Kidney glomerular epithelial cell (primary cell): ENCODE data around the gene FAM163B.

Experiments
- DNase-seq: peaks from one replicate; lab custom pipeline; 2025; lab: John Stamatoyannopoulos, UW

The FAM163B gene

DNA sequence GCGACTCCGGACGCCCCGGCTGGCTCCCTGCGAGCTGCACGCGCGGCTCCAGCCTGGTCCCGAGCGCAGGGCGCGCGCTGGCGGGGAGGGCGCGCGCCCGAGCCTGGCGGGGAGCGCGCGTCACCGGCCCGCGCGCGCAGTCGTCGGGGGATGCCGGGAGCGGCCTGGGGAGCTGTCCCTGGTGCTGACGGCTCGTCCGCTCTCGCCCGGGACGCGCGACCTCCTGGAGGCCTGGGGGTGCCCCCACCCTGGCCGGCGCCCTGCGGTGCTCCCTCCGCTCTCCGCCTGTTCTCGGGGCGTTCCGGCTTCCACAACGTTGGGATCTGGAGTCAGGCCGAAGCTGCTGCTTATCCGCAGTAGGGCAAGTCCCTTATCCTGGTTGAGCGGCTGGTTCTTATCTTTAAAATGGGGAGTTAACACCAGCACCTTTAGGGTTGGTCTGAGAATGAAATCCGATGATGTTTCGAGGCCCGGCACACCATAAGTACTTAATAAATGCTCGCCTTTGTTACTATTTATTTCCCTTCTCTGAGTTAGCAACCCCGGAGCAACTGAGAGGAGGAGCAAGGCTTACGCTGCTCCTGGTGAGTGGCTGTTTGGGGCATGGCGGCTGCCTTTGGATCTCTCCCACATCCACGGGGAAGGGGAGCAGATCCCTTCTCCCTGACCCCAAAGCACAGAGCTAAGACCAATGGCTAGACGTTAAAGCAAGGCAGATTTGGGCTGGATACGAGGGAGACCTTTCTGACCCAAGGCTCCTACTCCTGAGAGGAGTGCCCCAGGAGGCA is at the start of gene FAM163B:
FAM163B (minus strand) TSS at position 79 of the 788 bp plus-strand sequence. CDS start 29,166 bp downstream, outside the sequence.
- no peak for DNase-seq

GRCh38 chr9:133657120-133657661 is 48.0 kb upstream of the FAM163B start:
- DNase-seq, result no peak

DNA sequence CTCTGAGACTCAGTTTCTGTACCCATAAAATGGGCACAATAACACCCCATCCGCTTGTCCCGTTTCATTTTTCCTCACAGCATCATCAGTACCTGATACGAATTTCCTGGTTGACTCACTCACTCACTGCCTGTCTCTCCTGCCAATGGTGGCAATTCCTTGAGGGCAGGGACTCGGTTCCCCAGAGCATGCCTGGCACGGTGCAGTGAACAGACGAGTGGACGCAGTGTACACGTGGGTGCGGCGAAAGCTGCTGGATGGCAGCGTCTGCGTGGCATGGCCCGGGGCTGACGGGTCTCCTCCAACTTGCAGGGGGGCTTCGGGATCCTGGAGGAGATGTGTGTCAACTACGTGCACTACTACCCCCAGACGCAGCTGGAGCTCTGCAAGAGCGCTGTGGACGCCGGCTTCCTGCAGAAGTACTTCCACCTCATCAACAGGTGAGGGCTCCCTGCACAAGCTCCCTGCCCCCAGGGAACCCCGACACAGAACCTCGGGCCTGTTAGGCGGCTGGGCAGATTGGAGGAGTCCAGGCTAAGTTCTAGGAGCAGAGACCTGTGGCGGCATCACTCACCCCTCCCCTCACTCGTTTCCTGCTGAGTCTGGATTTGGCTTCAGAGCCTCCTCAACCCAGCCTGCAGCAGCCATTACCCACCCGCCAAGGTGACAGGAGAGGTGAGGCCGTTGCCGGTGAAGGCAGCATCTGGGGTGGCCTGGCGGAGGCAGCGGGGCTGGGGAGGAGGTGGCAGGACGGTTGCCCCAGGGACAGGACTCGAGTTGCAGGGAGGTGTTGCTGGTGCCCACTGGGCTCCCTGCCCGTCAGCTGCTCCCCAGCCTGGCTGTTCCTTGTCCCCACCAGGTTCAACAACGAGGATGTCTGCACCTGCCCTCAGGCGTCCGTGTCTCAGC is 47.3 kb upstream of the FAM163B start:
- no peak for DNase-seq

GRCh38 chr9:133655701-133656100 is 46.5 kb upstream of the FAM163B start:
- no peak for DNase-seq

DNA sequence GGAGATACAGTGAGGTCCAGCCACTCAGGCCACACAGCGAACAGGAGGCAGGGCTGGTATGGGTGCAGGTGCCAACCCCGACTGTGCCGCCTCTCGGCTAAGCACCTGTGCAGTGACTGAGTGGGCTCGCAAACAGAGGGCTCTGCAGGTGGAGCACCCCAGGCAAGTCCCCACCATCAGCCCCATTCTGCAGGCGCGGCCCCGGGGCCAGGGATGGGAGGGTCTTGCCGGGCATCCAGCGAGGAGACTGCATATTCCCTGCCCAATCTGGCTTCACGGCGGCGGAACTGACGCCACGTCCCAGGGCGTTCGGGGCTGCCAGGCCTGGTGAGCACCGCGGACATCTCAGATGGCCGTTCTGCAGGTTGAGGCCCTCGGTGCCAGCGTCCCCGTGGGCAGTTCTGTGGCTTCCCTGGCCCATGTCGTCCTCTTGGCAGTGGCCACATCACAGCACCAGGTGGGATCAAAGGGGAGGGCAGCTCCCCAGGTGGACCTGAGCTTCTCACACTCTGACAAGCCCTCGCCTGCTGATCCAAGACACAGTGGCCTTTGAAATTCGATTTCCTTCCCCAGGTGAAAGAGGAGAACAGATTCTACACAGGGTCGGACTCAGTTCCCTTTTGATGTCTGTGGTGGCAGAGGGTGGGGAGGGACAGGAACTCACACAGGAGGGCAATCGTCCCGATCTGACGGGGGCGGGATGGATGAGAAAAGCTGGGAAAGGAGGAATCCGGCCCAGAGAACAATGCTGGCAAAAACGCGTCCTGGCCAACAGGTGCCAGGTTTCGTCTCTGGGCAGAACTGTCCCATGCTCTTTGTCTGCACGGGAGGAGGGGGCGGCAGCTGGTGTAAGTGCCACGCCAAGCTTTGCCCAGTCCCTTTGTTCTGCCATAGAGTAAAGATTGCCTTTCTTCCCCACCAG is 45.8 kb upstream of the FAM163B start:
- DNase-seq, result no peak

DNA sequence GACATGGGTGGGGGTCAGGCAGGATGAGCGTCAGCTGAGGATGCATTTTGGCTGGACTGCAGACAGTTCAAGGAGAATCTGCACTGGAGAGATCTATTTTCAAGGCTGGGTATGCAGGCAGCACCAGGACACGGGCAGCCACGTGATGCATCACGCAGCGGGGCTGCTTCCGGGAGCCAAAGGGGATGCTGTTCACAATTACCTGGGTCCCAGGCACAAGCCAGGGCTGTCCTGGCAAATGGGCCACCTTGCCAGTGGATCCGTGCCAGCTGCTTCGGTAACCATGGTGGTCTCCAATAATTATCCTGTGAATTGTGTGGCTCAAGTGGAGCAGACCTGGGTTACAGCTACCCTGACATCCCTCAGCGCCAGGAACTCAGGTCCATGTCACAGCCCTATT is 44.4 kb upstream of the FAM163B start:
- DNase-seq, result no peak

DNA sequence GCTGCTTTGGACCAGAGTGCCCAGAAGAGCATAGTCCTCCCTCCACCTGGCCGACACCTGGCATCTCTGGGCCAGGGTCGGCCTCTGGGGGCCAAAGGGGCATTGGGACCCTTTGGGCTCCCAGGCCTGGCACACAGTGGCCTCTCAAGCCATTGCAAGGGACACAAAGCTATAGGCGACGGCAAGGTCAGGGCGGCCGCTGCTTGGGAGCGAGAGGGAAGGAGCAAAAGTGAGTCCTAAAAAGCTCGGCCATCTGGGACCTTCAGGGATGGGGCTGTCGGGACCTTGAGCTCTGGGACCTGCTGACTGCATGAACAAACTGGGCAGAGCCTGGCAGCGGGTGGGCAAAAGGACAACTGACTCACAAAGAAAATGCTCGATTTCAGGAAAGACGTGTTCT is 40.8 kb upstream of the FAM163B start:
- DNase-seq, result no peak

GRCh38 chr9:133649194-133649593 is 40.0 kb upstream of the FAM163B start:
- no peak for DNase-seq

DNA sequence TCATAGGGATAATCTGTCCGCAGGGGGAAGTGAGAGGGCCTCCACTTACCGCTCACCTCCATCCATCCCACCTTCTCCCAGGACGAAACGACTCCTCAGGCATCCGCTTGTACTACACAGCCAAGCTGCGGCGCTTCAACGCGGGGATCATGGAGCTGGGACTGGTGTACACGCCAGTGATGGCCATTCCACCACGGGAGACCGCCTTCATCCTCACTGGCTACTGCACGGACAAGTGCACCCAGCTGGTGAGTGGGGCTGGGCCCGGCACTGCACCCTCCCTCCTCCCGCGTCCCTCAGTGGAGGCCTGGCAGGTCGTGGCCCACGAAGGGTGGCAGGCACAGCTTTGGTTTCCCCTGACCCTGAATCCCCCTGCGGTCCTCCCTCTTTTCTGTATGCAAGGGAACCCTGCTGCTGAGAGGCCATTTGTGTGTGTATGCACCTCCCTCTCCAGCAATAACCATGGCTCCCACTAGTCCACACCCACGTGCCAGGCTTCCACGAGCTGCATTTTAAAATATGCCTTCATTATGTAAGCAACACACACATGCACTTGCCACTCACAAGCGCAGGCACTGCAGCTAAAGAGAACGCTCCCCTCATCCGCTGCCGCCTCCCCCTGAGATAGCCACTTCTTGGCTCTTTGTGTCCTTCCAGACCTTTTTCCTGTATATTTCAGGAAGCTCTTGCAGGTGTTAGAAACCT is 38.7 kb upstream of the FAM163B start:
- DNase-seq, result no peak

GRCh38 chr9:133647148-133647547 is 38.0 kb upstream of the FAM163B start:
- DNase-seq, result no peak

GRCh38 chr9:133645021-133645765 is 36.0 kb upstream of the FAM163B start:
- no peak for DNase-seq

DNA sequence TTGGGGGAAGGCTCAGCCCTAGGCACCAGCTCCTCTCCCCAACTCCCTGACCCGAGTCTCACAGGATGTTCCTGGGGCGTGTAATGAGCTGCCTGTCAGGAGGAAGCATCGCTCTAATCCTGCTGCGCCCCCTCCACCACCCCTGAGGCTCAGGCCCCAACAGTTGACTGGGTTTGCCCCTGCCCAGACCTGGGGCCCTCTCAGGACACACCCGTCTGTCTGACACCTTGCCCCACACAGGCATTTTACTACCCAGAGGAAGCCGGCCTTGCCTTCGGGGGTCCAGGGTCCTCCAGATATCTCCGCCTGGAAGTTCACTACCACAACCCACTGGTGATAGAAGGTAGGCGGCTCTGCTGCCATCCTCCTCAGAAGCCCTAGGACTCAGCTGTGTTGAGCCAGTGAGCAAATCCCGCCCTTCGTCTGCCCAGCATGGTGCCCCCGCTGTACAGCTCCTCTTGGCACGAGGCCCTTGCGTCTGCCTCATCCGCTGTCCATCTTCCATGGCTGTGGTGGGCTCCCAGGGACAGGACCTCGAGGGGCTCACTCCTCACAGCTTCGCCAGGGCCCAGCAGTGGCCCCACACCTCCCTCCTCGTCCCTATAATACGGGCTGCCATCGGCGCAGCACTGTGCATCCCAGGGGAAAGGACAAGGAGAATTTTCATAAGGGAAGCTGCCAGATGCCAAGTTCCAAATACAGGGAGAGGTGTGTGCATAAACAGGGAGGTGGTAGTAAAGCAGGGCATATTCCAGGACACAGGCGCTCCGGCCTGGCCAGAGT is 35.0 kb upstream of the FAM163B start:
- DNase-seq, result no peak

DNA sequence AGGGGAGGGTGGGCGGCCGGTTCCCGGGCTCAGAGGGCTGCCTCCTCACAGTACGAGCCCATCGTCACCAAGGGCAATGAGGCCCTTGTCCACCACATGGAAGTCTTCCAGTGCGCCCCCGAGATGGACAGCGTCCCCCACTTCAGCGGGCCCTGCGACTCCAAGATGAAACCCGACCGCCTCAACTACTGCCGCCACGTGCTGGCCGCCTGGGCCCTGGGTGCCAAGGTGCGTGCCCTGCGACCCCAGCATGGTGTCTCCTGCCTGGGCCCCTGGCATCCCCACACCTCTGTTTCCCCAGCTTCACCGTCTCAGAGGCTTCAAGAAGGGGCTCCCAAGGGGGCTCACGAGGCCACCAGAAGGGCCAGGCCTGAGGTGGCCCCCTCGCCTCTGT is 34.2 kb upstream of the FAM163B start:
- DNase-seq, result no peak

DNA sequence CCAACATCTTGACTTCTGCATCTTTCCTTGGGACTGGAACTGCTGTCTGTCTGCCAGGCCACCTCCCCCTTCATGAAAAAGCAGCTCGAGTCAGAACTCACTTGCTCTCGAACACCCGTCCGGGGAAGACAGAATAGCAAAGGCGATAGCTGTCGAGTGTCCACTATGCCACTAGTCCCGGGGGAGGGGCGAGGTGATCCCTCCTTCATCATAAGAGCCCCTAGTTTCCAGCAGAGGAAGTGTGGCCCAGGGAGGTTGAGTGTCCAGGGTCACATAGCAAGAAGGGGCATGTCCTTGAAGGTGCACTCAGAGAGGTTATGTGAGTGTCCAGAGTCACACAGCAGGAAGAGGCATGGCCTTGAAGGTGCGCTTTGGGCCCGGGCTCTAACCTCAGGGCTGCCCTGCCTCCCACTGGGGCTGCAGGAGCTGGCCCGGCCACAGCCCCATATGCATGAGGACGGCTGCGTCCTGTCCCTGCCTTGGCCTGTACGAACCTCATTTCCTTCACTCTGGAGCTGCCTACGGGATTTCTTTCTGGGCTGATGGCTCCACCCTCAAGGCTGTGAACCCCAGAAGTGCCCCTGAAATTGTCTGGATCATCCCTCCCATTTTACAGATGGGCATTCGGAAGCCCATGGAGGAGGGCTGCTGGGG is 33.6 kb upstream of the FAM163B start:
- DNase-seq, result no peak

DNA sequence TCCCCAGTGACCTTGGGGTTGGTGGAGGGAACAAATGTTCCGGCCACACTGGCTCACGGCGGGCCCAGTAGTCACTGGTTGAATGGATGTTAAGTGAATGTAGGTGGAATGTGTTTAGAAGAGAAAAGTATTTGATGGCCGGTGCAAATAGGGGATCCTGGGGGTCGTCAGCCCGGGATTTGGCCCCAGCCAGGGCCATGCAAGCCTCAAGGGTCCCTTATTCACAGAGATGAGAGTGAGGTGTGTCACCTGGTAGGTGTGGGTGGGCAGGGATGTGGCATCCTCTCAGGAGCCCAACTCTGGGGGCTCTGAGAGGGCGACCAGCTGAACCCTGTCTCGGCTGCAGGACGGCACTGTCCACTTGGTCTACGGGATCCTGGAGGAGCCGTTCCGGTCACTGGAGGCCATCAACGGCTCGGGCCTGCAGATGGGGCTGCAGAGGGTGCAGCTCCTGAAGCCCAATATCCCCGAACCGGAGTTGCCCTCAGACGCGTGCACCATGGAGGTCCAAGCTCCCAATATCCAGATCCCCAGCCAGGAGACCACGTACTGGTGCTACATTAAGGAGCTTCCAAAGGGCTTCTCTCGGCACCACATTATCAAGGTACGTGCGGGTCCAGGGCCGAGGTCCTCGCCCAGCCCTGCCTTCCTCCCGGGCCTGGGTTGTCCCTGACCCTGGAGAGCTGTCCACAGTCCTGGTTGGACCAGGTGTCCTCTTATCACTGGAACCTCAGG is 32.8 kb upstream of the FAM163B start:
- no peak for DNase-seq

- no peak for DNase-seq
Observed at GRCh38 chr9:133641396-133641655, 32.1 kb upstream of the FAM163B start.

GRCh38 chr9:133640580-133641395 is 31.6 kb upstream of the FAM163B start:
- DNase-seq, result no peak

DNA sequence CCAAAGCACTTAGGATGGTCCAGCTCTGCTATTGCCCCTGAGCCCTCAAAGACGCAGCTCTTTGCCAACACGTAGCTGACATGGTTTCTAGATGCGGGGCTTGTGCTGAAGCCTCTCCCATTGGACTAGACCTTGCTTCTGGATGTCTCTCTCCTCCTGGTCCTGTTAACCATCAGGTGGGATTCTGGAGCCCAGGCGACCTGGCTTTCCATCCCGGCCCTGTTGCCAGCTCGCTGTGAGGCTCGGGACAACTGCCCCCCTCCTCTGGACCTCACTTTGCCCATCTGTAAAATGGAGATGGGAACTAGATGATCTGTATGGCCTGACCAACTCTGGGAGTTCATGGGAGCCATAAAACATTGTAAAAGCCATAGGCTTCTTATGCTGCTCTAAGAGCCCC is 31.0 kb upstream of the FAM163B start:
- DNase-seq, result no peak
